Measurements from ENCODE around the gene IGF2BP2. TPM values are rescaled to one million over a fixed set of nuclear protein-coding genes. Genes with fewer than 3 reads are reported as not detected.
"Not testable (repeated sequence)": the region's sequence is repeated elsewhere in the genome, so short reads cannot be mapped to it uniquely, and the experiment has no call there.

Gene IGF2BP2
- total RNA-seq, 1 donor from 2014 or later, result 187 TPM

DNA sequence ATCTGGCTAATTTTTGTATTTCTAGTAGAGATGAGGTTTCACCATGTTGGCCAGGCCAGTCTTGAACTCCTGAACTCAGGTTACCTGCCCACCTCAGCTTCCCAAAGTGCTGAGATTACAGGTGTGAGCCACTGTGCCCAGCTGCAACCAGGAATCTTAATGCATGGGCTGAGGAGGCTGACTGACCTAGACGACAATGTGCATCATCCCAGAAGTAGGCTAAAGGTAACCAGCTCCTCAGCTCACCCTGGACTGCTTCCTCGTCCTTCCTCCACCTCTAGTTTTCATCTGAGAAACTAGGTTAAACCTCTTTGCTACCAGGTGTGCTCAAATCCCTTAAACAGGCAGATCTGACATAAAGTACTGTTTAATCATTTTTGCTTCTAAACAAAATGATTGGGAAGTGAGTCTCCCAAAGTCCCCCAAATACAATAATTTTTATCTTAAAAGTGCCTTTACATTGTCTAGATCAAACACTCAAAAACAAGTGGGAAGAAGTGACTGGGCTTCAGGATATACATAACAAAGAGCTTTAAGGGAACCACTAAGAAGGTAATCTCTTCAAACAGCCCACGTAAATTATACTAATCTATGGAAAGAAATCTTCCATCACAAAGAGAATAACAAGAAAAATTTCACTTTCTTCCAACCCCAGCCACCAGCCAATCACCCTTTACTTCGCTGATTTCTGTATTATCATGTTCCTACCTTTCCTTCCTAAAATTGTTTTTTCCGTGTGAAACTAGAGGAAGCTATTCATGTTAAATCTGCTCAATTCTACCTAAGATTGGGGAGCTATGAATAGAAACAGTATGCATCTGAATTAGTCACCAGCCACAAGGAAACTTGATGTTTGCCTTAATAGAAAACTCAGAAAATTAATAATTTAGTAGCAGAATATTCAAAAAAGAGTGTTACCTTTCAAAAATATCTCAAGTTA lies 34.7 kb downstream of the IGF2BP2 start:
- Mint-ChIP-seq H3K4me3 (ENCODE audit: low read depth) (no peak overlapping the region), H3K36me3 (ENCODE audit: insufficient read depth) (peaks cover under 1% of the 10 kb centered on the region), H3K27ac (peak overlapping the region; percentile 44), H3K9me3 (ENCODE audit: low read depth) (no peaks in the 10 kb centered on the region), H3K4me1 (ENCODE audit: low read depth) (peaks cover 45% of the 10 kb centered on the region), H3K27me3 (no peaks in the 10 kb centered on the region)
- TF ChIP-seq CTCF (IDR thresholded peaks at IDR 0.05; ENCODE audit: unreplicated experiment), result no peak
- no peak for DNase-seq (ENCODE audit: low spot score, unreplicated experiment)

DNA sequence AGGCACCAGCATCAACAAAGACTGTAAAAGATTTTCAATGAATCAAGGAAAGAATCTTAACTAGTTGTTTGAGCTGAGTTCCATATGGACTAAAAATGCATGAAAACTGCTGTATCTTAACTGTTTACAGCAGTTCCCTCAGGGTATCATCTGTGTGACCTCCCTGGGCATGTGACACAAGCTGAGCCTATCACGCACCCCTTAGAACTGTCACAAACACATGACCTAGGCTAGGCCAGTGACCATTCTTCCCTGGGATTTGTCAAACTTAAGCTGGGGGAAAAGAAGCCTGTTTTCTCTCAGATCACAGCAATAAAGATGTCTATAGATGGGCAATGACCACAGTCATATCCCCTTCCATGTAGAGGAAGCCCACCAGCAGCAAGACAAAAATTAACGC lies 35.7 kb downstream of the IGF2BP2 start:
- no peaks in the 10 kb centered on the region for H3K27me3 Mint-ChIP-seq
- no peaks in the 10 kb centered on the region for H3K9me3 Mint-ChIP-seq (ENCODE audit: low read depth)
- no peak for DNase-seq (ENCODE audit: low spot score, unreplicated experiment)
- no peak for TF ChIP-seq CTCF (IDR thresholded peaks at IDR 0.05; ENCODE audit: unreplicated experiment)
- peaks cover 42% of the 10 kb centered on the region for H3K4me1 Mint-ChIP-seq (ENCODE audit: low read depth)
- H3K36me3 Mint-ChIP-seq (ENCODE audit: insufficient read depth), result peaks cover 2% of the 10 kb centered on the region
- no peak overlapping the region for H3K4me3 Mint-ChIP-seq (ENCODE audit: low read depth)
- H3K27ac Mint-ChIP-seq, result peak overlapping the region; percentile 78

- Mint-ChIP-seq H3K4me1 (ENCODE audit: low read depth) (peaks cover 38% of the 10 kb centered on the region), H3K27ac (no peak overlapping the region), H3K27me3 (no peaks in the 10 kb centered on the region), H3K4me3 (ENCODE audit: low read depth) (no peak overlapping the region), H3K36me3 (ENCODE audit: insufficient read depth) (peaks cover 2% of the 10 kb centered on the region), H3K9me3 (ENCODE audit: low read depth) (no peaks in the 10 kb centered on the region)
- no peak for TF ChIP-seq CTCF (IDR thresholded peaks at IDR 0.05; ENCODE audit: unreplicated experiment)
- DNase-seq (ENCODE audit: low spot score, unreplicated experiment), result no peak
Observed at GRCh38 chr3:185788292-185788691, 36.5 kb downstream of the IGF2BP2 start.

DNA sequence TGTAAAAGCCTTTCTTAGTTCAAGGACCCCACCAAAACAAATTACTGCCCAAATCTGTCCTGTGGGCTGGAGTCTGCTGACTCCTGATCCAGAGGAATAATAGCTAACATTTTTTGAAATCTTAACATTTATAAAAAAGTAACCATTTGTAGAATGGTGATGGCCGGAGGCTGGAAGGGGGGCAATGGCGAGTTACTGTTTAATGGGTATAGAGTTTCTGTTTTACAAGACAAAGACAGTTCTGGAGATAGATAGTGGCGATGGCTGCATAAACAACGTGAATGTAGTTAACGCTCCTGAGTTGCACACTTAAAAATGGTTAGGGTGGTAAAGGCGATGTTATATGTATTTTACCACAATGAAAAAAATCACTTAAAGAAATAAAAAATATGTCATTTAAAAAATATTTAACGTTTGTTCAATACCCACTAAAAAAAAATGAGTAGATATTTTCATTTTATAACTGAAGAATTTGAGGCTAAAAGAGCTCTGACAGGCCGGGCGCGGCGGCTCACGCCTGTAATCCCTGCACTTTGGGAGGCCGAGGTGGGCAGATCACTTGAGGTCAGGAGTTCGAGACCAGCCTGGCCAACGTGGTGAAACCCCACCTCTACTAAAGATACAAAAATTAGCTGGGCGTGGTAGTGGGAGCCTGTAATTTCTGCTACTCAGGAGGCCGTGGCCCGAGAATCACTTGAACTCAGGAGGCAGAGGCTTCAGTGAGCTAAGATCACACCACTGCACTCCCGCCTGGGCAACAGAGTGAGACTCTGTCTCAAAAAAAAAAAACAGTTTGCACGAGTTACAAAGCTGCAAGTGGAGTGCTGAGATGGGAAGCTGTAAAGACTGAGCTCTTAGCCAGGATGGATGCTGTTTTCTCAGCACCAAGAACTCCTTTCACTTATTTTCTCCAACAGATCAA lies 37.6 kb downstream of the IGF2BP2 start:
- H3K27me3 Mint-ChIP-seq, result no peaks in the 10 kb centered on the region
- no peaks in the 10 kb centered on the region for H3K9me3 Mint-ChIP-seq (ENCODE audit: low read depth)
- peak overlapping the region; percentile 96 for H3K27ac Mint-ChIP-seq
- H3K4me1 Mint-ChIP-seq (ENCODE audit: low read depth), result peaks cover 37% of the 10 kb centered on the region
- peak overlapping the region; percentile 6 for H3K4me3 Mint-ChIP-seq (ENCODE audit: low read depth)
- DNase-seq (ENCODE audit: low spot score, unreplicated experiment), result no peak
- H3K36me3 Mint-ChIP-seq (ENCODE audit: insufficient read depth), result peaks cover 3% of the 10 kb centered on the region
- TF ChIP-seq CTCF (IDR thresholded peaks at IDR 0.05; ENCODE audit: unreplicated experiment), result no peak

DNA sequence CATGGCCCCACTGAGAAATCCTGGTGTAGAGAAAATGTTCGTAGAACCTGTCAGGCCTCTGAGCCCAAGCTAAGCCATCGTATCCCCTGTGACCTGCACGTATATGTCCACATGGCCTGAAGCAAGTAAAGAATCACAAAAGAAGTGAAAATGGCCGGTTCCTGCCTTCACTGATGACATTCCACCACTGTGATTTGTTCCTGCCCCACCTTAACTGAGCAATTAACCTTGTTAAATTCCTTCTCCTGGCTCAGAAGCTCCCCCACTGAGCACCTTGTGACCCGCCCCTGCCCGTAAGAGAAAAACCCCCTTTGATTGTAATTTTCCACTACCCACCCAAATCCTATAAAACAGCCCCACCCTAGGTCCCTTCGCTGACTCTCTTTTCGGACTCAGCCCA lies 38.6 kb downstream of the IGF2BP2 start:
- H3K36me3 Mint-ChIP-seq (ENCODE audit: insufficient read depth); H3K27me3 Mint-ChIP-seq; H3K9me3 Mint-ChIP-seq (ENCODE audit: low read depth); DNase-seq (ENCODE audit: low spot score, unreplicated experiment): not testable (repeated sequence)
- peak overlapping the region; percentile 96 for H3K27ac Mint-ChIP-seq
- H3K4me1 Mint-ChIP-seq (ENCODE audit: low read depth), result peaks cover 34% of the 10 kb centered on the region
- peak overlapping the region; percentile 9 for H3K4me3 Mint-ChIP-seq (ENCODE audit: low read depth)
